ENCODE results near the gene AAK1. TPM values are rescaled to one million over a fixed set of nuclear protein-coding genes. Genes with fewer than 3 reads are reported as not detected.

The AAK1 gene
- total and polyA plus RNA-seq, 4 donors: 10.0 to 56.2 (median 27.3) TPM

DNA sequence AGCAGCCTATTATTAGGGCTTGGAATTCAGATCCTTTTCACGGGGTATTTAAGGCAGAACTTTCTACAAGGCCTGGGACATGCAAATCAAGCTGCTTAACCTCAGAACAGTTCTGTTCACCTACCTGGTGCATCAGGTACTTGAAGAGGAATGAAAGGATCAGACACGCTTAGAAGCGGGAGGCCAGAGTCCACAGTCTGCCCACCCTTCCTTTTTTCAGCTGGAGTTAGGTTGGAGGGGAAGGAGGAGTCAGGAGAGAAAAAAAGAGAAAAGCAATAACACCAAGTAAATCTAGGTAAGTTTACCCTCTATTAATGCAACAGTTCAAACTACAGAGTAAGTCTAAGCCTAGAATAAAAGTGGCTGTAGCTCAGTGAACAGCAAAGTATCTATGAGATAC lies 147.7 kb downstream of the AAK1 start:
- 89 to 97% methylated on average over 3 of the region's 3 CpGs for WGBS, 2 donors
- ATAC-seq (ENCODE audit: insufficient read depth, low FRiP score) (no peak), DNase-seq (no peak)
- Histone ChIP-seq H3K27ac (ENCODE audit: low read depth in 1 of 2, low read length in 1 of 2) (no peak overlapping the region), H3K36me3 (ENCODE audit: control insufficient read depth in 4 of 4, insufficient read depth in 4 of 4, low read length in 4 of 4) (peaks cover 4 to 17% (median 8%) of the 10 kb centered on the region in 4 donors), H3K9ac (ENCODE audit: insufficient read depth in 1 of 2, low read length in 2 of 2) (no peak overlapping the region), H3K27me3 (ENCODE audit: control insufficient read depth in 3 of 3, insufficient read depth in 3 of 3, low read length in 2 of 3) (no peaks in the 10 kb centered on the region), H3K9me3 (ENCODE audit: control insufficient read depth in 4 of 4, insufficient read depth in 3 of 4, low read length in 3 of 4) (no peaks in the 10 kb centered on the region), H3K4me1 (ENCODE audit: control insufficient read depth in 5 of 5, insufficient read depth in 5 of 5, low read length in 5 of 5) (peaks cover 0 to 2% (median 0%) of the 10 kb centered on the region in 5 donors), H3K4me3 (no peak overlapping the region)
- TF ChIP-seq, protein P1, sequence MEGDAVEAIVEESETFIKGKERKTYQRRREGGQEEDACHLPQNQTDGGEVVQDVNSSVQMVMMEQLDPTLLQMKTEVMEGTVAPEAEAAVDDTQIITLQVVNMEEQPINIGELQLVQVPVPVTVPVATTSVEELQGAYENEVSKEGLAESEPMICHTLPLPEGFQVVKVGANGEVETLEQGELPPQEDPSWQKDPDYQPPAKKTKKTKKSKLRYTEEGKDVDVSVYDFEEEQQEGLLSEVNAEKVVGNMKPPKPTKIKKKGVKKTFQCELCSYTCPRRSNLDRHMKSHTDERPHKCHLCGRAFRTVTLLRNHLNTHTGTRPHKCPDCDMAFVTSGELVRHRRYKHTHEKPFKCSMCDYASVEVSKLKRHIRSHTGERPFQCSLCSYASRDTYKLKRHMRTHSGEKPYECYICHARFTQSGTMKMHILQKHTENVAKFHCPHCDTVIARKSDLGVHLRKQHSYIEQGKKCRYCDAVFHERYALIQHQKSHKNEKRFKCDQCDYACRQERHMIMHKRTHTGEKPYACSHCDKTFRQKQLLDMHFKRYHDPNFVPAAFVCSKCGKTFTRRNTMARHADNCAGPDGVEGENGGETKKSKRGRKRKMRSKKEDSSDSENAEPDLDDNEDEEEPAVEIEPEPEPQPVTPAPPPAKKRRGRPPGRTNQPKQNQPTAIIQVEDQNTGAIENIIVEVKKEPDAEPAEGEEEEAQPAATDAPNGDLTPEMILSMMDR (IDR thresholded peaks at IDR 0.05; ENCODE audit: control extremely low read depth, extremely low read depth): no peak

DNA sequence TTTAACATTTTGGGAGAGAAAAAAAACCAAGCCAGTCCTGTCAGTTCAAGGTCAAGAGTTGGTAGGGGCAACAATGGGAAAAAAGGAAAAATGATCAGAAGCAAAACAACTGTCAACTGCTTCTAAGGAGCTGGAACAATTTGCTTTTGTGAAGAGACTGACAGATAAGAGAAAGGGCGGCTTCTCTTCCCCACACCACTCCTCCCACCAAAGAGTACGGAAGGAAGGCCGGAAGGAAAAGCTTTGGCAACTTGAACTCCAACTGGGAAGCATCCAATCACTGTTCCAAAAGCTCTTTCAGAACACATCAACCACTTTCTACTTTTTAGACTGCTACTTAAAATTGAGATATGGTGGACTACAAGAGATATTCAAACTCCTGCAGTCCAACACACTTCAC lies 148.5 kb downstream of the AAK1 start:
- H3K9me3 ChIP-seq (ENCODE audit: control insufficient read depth in 4 of 4, insufficient read depth in 3 of 4, low read length in 3 of 4): no peaks in the 10 kb centered on the region
- no peaks in the 10 kb centered on the region for H3K27me3 ChIP-seq (ENCODE audit: control insufficient read depth in 3 of 3, insufficient read depth in 3 of 3, low read length in 2 of 3)
- WGBS, 2 donors: 71 to 85% methylated on average over 3 of the region's 3 CpGs
- no peak overlapping the region for H3K27ac ChIP-seq (ENCODE audit: low read depth in 1 of 2, low read length in 1 of 2)
- ATAC-seq (ENCODE audit: insufficient read depth, low FRiP score): no peak
- DNase-seq: no peak
- TF ChIP-seq, protein P1 (IDR thresholded peaks at IDR 0.05; ENCODE audit: control extremely low read depth, extremely low read depth): no peak
- no peaks in the 10 kb centered on the region for H3K4me1 ChIP-seq (ENCODE audit: control insufficient read depth in 5 of 5, insufficient read depth in 5 of 5, low read length in 5 of 5)
- H3K9ac ChIP-seq (ENCODE audit: insufficient read depth in 1 of 2, low read length in 2 of 2): no peak overlapping the region
- peaks cover 4 to 15% (median 8%) of the 10 kb centered on the region in 4 donors for H3K36me3 ChIP-seq (ENCODE audit: control insufficient read depth in 4 of 4, insufficient read depth in 4 of 4, low read length in 4 of 4)
- H3K4me3 ChIP-seq: no peak overlapping the region

DNA sequence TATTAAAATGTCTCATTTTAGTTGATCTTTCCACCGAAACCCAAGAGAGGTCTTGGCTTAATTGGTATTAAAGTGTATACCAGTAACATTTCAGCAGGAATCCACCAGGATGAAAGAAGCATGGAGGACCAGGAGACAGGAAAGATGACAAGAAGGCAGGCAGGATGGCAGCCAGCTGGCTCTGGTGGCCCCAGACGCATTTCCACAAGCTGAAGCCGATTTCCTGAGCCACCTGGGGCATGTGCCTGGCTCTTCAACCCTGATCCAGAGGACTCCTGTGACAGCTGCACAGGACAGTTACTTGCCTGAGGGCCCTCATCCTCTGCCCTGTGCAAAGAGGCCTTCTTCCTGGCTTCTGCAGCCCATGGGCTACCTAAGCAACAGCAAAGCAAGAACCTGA lies 149.4 kb downstream of the AAK1 start:
- no peaks in the 10 kb centered on the region for H3K4me1 ChIP-seq (ENCODE audit: control insufficient read depth in 5 of 5, insufficient read depth in 5 of 5, low read length in 5 of 5)
- H3K27me3 ChIP-seq (ENCODE audit: control insufficient read depth in 3 of 3, insufficient read depth in 3 of 3, low read length in 2 of 3): no peaks in the 10 kb centered on the region
- no peak overlapping the region for H3K4me3 ChIP-seq
- TF ChIP-seq, protein P1 (IDR thresholded peaks at IDR 0.05; ENCODE audit: control extremely low read depth, extremely low read depth): no peak
- H3K27ac ChIP-seq (ENCODE audit: low read depth in 1 of 2, low read length in 1 of 2): no peak overlapping the region
- H3K36me3 ChIP-seq (ENCODE audit: control insufficient read depth in 4 of 4, insufficient read depth in 4 of 4, low read length in 4 of 4): peaks cover 4 to 19% (median 9%) of the 10 kb centered on the region in 4 donors
- no peaks in the 10 kb centered on the region for H3K9me3 ChIP-seq (ENCODE audit: control insufficient read depth in 4 of 4, insufficient read depth in 3 of 4, low read length in 3 of 4)
- no peak overlapping the region for H3K9ac ChIP-seq (ENCODE audit: insufficient read depth in 1 of 2, low read length in 2 of 2)
- WGBS, 2 donors: 84% methylated on average over 3 of the region's 3 CpGs
- ATAC-seq (ENCODE audit: insufficient read depth, low FRiP score) (no peak), DNase-seq (no peak)

DNA sequence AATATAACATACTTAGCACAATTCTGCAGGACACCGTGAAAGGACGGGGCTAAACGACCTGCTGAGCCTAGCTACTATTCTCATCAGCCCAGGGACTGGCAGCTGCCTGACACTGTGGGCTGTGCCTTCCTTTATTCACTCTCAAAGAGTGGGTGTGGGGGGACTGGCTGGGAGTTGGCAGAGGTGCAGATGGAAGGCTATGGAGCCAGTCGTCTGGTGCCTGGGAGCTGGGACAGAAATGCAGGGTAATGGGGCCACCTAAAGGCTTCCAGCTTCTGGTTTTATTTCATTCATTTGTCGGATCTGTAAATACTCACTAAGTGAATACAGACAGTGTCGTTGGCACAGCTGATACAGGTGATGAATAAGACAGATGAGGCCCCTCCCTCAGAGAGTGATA lies 150.3 kb downstream of the AAK1 start:
- Histone ChIP-seq H3K9ac (ENCODE audit: insufficient read depth in 1 of 2, low read length in 2 of 2) (no peak overlapping the region), H3K4me1 (ENCODE audit: control insufficient read depth in 5 of 5, insufficient read depth in 5 of 5, low read length in 5 of 5) (no peaks in the 10 kb centered on the region), H3K9me3 (ENCODE audit: control insufficient read depth in 4 of 4, insufficient read depth in 3 of 4, low read length in 3 of 4) (no peaks in the 10 kb centered on the region), H3K27ac (ENCODE audit: low read depth in 1 of 2, low read length in 1 of 2) (no peak overlapping the region), H3K36me3 (ENCODE audit: control insufficient read depth in 4 of 4, insufficient read depth in 4 of 4, low read length in 4 of 4) (peaks cover 4 to 22% (median 8%) of the 10 kb centered on the region in 4 donors), H3K27me3 (ENCODE audit: control insufficient read depth in 3 of 3, insufficient read depth in 3 of 3, low read length in 2 of 3) (no peaks in the 10 kb centered on the region), H3K4me3 (no peak overlapping the region)
- DNase-seq (no peak), ATAC-seq (ENCODE audit: insufficient read depth, low FRiP score) (no peak)
- 71 to 84% methylated on average over 6 of the region's 6 CpGs for WGBS, 2 donors
- TF ChIP-seq, protein P1 (IDR thresholded peaks at IDR 0.05; ENCODE audit: control extremely low read depth, extremely low read depth): no peak

Measured in lung (tissue), 12 donors.